Right atrium auricular region (tissue), 2 donors: ENCODE results near the gene FGL2. TPM values are rescaled to one million over a fixed set of nuclear protein-coding genes. Genes with fewer than 3 reads are reported as not detected.
A peak's percentile ranks its signal among the peaks of the same experiment; 100 is the strongest.

Source experiments
- DNase-seq: peaks from one replicate; pipeline ENCODE4 v3.0.0-alpha.2; 2019; ENCODE audit warnings: low spot score
- H3K27ac ChIP-seq, 2 donors: fragments of 200-600 bp; sonication (generic); 1 replicate in 1 of 2; 2 replicates in 1 of 2; pipeline ENCODE4 v1.5.1; 2016 to 2019
- H3K27me3 ChIP-seq, 2 donors: fragments of 200-600 bp; sonication (generic); one replicate each; pipeline versions ENCODE4 v1.5.1 to v1.6.0; 2017 to 2019
- H3K36me3 ChIP-seq: fragments of 200-600 bp; sonication (generic); one replicate; pipeline ENCODE4 v1.5.1; 2016
- H3K4me1 ChIP-seq, 2 donors: fragments of 200-600 bp; sonication (generic); one replicate each; pipeline versions ENCODE4 v1.5.1 to v1.6.0; 2017 to 2019
- H3K4me3 ChIP-seq, 2 donors: fragments of 200-600 bp; sonication (generic); 1 replicate in 1 of 2; 2 replicates in 1 of 2; pipeline ENCODE4 v1.5.1; 2017 to 2019; ENCODE audit warnings: mild to moderate bottlenecking in 1 of 2, moderate library complexity in 1 of 2
- H3K9me3 ChIP-seq, 2 donors: fragments of 200-600 bp; sonication (generic); one replicate each; pipeline ENCODE4 v1.5.1; 2019
- CTCF ChIP-seq, 2 donors: fragments of 200-600 bp; sonication (generic); IDR thresholded peaks; one replicate each; pipeline ENCODE4 v1.5.1; 2019; ENCODE audit warnings: antibody characterized with exemption in 2 of 2
- total RNA-seq, 2 donors: library from RNA; depleted of rRNA; stranded (reverse); fragments of >200 nt; gene quantifications; one replicate each; pipeline ENCODE4 v1.1.0, GENCODE V29; 2016

Gene FGL2
- total RNA-seq, 2 donors from 2014 or later = 13.3 to 18.0 TPM

DNA sequence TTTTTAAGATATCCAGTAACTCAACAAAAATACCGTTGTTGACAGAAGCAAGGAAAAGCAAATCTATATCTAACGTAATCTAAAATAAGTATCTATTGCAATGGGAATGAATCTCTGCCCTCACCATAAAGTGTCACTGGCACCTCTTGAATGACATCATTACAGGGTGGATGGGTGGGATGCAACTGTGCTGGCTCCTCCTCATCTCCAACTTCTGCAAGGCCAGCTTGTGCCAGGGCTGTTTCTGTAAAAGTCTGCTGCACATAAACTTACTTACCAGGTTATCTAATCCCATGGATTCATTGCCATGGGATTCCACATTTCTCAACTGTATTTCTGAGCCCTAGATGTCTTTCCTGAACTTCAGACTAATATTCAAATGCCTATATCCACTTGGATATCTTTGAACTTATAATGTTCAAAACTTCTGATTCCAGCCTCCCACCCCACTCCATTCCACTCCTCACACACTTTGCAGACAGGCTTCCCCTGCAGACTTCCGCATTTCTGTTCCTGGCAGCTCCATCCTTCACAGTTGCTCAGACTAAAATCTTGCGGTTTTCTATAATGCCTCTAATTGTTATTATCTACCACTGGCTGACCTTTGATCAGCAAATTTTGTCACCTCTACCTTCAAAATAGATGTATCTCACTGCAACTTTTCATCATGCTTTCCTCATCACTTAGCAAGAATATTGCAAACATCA, 10.7 kb downstream of the FGL2 start:
- DNase-seq = no peak
- Histone ChIP-seq H3K9me3 (no peaks in the 10 kb centered on the region), H3K4me3 (no peak overlapping the region), H3K27ac (no peak overlapping the region), H3K36me3 (no peaks in the 10 kb centered on the region), H3K27me3 (no peaks in the 10 kb centered on the region), H3K4me1 (peaks cover 0 to 3% of the 10 kb centered on the region in 2 donors)
- no peak for TF ChIP-seq CTCF (IDR thresholded peaks at IDR 0.05)

DNA sequence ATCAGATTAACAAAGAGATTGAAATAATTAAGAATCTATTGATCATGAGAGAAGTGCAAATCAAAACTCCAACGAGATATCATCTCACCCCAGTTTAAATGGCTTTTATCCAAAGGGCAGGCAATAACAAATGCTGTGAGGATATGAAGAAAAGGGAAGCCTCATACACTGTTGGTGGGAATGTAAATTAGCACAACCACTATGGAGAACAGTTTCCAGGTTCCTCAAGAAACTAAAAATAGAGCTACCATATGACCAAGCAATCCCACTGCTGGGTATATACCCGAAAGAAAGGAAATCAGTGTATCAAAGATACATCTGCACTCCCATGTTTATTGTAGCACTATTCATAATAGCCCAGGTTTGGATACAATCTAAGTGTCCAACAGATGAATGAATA, 13.8 kb downstream of the FGL2 start:
- TF ChIP-seq CTCF (IDR thresholded peaks at IDR 0.05) = no peak

DNA sequence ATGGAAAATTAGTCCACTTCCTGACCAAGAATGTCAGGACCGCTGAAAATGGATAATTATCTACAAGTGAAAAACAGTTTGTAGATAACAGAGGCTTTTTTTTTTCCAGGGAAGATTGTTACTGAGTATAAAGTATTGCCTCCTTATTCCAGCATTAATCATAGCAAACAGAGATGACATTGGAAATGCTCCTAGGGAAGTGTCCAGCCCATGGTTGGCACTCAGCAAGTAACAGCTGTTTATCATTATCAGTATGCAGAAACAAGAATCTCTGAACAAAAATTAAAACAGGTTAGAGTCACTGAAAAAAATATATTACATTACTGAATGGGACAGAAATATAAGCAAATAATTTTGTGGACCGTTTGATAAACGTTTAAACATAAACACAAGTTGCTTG, 14.6 kb downstream of the FGL2 start:
- no peak overlapping the region for H3K27ac ChIP-seq
- no peaks in the 10 kb centered on the region for H3K27me3 ChIP-seq
- peaks cover 0 to 3% of the 10 kb centered on the region in 2 donors for H3K4me1 ChIP-seq
- DNase-seq = no peak
- H3K9me3 ChIP-seq = no peaks in the 10 kb centered on the region
- TF ChIP-seq CTCF (IDR thresholded peaks at IDR 0.05) = no peak
- H3K36me3 ChIP-seq = no peaks in the 10 kb centered on the region
- H3K4me3 ChIP-seq = no peak overlapping the region

More for the DNA sequence above, 13.8 kb downstream of the FGL2 start:
- H3K36me3 ChIP-seq = no peaks in the 10 kb centered on the region
- H3K4me1 ChIP-seq = peaks cover 0 to 3% of the 10 kb centered on the region in 2 donors
- no peak overlapping the region for H3K27ac ChIP-seq
- no peak for DNase-seq
- no peak overlapping the region for H3K4me3 ChIP-seq
- H3K9me3 ChIP-seq = no peaks in the 10 kb centered on the region
- no peaks in the 10 kb centered on the region for H3K27me3 ChIP-seq

GRCh38 chr7:77184463-77184862, 15.2 kb downstream of the FGL2 start:
- no peak for DNase-seq
- Histone ChIP-seq H3K36me3 (no peaks in the 10 kb centered on the region), H3K27me3 (no peaks in the 10 kb centered on the region), H3K4me1 (peaks cover 0 to 3% of the 10 kb centered on the region in 2 donors), H3K27ac (peak overlapping the region in 1 of 2 donors; percentile 28), H3K4me3 (no peak overlapping the region), H3K9me3 (no peaks in the 10 kb centered on the region)
- TF ChIP-seq CTCF (IDR thresholded peaks at IDR 0.05) = no peak

GRCh38 chr7:77182261-77182660, 17.4 kb downstream of the FGL2 start:
- no peak overlapping the region for H3K4me3 ChIP-seq
- no peak overlapping the region for H3K27ac ChIP-seq
- no peak for DNase-seq
- H3K4me1 ChIP-seq = peaks cover 0 to 3% of the 10 kb centered on the region in 2 donors
- no peaks in the 10 kb centered on the region for H3K36me3 ChIP-seq
- no peaks in the 10 kb centered on the region for H3K9me3 ChIP-seq
- no peaks in the 10 kb centered on the region for H3K27me3 ChIP-seq
- TF ChIP-seq CTCF (IDR thresholded peaks at IDR 0.05) = no peak

DNA sequence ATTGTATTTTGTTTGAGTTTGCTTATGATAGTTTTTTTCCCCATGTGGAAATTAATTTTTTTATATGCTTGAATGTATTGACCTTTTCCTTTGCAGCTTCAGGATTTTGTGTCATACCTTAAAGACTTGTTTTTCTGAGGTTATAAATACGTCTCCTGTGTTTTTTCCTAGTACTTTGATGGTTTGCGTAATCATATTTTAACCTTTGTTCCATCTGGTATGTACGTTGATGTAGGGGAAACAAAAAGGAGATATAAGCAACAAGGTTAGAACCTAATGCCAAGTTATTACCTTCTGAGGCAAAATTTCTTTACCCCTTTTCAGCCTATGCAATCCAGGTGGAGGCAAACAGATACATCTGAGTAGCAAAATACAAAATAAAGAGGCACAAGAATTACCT, 17.9 kb downstream of the FGL2 start:
- Histone ChIP-seq H3K27me3 (no peaks in the 10 kb centered on the region), H3K27ac (no peak overlapping the region), H3K4me1 (peaks cover 0 to 3% of the 10 kb centered on the region in 2 donors), H3K4me3 (no peak overlapping the region), H3K36me3 (no peaks in the 10 kb centered on the region), H3K9me3 (no peaks in the 10 kb centered on the region)
- no peak for DNase-seq
- TF ChIP-seq CTCF (IDR thresholded peaks at IDR 0.05) = no peak
